DLD1 (cell line): ENCODE results near the gene TTC19.
"Not testable (repeated sequence)": the region's sequence is repeated elsewhere in the genome, so short reads cannot be mapped to it uniquely, and the experiment has no call there.

Source experiments
- in situ Hi-C: cut with HindIII; loops from 2 replicates; pipeline ENCODE4 v1.10.0; 2017; ENCODE audit warnings: low sequenced_read_pairs

TTC19 gene

DNA sequence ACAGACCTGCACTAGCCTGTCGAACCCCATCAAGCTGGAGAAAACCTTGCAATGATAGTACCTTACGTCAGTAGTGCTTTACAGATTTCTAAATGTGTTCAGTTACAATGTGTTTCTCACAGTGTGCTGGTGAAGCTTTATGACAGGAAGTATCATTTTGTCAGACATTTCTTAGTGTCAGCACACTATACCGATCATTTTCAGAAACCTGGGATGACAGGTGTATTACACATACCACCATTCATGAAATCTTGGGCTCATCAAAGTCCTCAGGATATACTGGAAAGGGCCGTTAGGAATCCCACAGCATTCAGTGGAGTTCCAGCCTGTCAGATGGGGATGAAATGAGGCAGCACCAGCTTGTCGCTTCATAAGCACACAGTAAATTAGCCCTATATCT lies 27.3 kb downstream of the TTC19 start:
- in situ Hi-C loops, result no loop called here

DNA sequence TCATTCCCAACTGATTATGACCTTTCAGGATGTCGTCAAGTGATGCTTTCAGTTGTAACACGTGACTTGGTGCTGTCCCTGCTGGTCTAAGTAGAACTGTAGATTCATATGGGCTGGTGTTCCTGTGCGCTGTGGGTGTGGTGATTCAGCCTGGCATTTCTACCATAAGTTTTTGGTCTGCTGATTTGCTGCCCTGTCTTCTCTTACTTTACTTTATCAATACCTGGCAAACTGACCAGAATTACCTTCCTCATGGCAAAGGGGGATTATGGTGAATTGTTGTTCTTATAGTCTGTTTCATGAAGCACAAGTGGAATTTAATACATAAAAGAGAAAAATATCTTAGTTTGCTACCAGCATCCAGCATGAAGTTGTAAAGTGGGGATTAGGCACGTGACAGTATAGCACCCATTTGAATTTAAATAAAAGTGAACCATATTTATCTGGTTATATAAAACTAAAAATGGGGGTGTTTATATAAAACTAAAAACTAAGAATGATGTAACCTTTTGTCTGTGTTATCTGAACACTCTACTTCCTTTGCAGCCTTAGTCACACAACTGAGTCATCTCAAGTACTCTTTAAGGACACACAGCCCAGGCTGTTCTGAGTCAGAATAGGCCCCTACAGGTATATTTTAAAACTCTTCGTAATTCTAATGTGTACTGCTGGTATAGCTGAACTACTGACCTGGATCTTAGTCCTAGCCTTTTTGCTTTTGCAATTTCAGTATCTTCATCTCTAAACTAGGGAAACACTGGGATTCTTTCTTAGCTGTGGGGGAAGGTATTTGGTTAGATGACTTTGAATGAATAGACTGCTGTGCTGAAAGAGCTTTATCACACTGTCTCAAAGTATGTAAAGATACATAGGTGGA lies 28.3 kb downstream of the TTC19 start:
- in situ Hi-C loops, result no loop called here

DNA sequence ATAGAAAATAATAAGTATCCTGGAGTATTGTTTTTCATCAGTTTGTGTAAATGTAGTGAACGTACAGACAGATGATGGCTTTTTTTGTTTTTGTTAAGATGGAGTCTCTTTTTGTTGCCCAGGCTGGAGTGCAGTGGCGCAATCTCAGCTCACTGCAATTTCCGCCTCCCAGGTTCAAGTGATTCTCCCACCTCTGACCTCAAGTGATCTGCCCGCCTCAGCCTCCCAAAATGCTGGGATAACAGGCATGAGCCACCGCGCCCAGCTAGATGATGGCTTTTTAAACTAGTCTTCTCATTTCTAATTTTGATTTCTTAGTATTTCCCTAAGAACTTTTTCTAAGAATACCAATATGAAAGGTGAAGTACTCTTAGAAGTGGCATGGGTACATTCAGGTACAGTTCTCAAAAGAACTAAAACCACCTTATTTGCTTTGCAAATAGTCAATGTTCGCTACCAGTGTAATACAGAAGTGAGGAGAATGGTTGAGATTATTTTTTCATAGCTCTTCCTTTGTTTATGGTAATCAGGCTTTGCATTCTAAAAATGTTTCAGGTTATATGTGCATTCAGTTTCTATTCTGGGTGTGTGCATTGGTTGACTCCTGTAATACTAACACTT lies 34.2 kb downstream of the TTC19 start:
- in situ Hi-C loops, result no loop called here

DNA sequence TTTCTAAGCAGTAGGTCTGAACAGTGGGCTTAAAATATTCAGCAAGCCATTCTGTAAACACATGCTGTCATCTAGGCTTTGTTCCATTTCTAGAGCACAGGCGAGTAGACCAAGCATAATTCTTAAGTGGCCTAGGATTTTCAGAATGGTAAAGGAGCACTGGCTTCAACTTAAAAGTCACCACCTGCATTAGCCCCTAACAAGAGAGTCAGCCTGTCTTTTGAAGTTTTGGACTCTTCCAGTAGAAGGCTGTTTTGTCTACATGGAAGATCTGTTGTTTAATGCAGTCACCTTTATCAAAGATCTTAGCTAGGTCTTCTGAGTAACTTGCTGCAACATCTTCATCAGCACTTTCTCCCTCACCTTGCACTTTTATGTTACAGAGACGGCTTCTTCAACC lies 36.6 kb downstream of the TTC19 start:
- in situ Hi-C loops, result no loop called here

DNA sequence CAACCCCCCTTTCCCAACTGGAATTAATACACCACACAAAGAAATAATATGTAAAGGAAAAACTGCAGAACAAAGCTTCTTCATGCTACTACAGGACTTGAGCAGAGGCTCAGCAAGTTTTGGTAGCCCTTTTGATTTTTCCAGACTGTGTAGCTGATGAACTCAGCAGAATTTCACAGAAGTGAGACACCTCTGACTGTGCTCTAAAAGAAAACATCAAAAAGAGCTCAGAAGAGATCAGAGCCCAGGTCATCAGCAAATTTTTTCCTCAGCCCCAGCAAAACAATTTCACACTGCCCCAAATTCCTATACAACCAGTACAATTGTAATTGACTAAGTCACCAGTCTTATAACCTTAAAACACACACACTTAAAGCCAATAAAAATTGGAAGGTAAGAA lies 38.0 kb downstream of the TTC19 start:
- in situ Hi-C loops, result no loop called here

DNA sequence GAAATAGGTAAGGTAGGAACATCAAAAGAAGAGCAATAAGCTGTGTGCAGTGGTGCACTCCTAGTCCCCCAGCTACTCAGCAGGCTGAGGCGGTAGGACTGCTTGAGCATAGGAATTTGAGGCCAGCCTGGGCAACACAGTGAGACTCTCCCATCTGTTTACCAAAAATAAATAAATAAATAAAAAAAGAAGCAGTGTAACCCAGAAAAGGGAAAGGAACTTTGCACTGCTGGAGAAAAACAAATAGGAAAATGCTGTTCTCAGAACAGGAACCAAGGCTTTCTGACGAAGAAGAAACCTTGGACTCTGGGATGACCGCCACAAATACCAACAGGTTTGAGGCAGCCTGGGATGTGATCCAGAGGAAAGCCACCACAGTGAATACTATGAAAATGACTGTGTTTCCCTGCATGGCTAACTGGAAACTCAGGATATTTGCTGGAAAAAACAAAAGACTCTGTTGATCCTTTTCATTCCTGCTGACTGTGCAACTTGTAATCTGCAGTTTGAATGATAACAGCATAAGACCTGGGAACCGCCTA lies 41.2 kb downstream of the TTC19 start:
- in situ Hi-C loops, result no loop called here

DNA sequence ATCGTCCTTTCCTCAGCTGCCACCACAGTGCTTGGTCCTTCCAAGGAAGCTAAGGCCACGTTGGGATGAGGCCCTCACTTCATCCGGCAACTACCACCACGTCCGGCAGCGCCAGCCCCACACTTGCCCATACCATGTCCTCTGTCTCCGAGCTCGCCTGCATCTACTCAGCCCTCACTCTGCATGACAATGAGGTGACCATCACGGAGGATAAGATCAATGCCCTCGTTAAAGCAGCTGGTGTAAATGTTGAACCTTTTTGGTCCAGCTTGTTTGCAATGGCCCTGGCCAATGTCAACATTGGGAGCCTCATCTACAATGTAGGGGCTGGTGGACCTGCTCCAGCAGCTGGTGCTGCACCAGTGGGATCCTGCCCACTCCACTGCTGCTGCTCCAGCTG lies 44.9 kb downstream of the TTC19 start:
- in situ Hi-C loops, result no loop called here

DNA sequence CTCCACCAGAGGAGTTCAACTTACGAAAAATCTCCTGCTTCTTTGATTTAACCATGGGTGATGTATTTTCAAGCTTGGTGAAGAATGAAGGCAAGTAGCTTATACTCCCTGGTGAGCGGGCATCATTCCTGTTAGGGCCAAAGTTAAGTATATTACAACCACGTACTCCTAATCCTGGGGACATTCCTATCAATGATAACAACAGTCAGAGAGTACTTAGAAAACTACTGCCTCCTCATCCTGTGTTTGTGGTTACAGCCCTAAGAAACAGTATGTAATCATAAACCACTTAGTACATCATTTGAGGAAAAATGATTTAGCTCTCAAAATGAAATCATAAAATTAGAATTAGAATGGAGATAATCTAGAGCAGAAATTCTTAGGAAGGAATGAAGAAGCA lies 47.3 kb downstream of the TTC19 start:
- in situ Hi-C loops, result no loop called here

DNA sequence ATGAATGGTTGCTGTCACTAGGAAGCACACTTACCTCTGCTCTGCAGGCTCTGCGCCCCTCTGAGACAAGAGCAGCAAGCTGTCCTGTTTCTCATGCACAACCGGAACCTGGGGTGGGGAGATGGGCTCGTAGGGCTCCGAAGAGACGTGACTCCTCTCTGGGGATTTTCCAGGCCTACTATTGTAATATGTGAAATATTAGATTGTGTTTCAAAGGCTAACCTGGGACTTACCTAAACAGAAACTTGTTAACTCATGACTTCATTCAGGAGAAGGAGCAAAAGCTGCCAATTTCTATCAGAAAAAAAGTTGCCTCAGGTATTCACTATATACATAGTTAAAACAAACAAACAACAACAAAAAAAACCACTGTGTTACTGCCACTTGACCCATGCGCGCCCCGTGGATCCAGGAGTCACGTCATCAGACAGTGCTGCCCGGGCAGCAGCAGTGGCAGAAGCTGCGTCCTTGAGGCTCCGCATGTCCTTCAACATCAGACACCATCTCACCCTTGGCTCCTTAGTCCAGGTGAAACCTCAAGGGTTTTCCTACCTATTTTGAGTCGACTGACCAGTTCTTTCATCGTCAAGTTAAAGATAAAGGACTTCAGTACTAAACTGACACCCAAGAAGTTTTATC lies 49.3 kb downstream of the TTC19 start:
- in situ Hi-C loops, result no loop called here

DNA sequence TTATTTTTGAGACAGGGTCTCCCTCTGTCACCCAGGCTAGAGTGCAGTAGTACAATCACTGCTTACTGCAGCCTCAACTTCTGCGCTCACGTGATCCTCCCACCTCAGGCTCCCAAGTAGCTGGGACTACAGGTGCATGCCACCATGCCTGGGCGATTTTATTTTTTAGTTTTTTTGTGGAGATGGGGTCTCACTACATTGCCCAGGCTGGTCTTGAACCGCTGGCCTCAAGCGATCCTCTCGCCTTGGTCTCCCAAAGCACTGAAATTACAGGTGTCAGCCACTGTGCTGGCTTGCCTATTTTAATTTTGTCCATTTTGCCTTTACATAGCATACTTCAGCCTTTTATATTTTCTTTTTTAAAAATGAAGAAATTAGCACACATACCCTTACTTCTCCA lies 51.2 kb downstream of the TTC19 start:
- in situ Hi-C loops, result no loop called here

DNA sequence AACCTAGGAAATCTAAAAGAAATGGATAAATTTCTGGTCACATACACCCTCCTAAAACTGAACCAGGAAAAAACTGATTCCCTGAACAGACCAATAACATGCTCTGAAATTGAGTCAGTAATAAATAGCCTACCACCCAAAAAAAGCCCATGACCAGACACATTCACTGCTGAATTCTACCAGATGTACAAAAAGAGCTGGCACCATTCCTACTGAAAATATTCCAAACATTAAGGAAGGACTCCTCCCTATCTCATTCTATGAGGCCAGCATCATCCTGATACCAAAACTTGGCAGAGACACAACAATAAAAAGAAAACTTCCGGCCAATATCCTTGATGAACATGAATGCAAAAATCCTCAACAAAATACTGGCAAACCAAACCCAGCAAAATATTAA lies 52.9 kb downstream of the TTC19 start:
- in situ Hi-C loops, result no loop called here

DNA sequence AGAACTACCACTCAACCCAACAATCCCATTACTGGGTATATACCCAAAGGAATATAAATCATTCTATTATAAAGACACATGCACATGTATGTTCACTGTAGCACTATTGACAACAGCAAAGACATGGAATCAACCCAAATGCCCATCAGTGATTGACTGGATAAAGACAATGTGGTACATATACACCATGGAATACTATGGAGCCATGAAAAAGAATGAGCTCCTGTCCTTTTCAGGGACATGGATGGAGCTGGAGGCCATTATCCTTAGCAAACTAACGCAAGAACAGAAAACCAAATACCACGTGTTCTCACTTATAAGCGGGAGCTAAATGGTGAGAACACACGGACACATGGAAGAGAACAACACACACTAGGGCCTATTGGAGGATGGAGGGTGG lies 55.5 kb downstream of the TTC19 start:
- in situ Hi-C loops, result not testable (repeated sequence)

DNA sequence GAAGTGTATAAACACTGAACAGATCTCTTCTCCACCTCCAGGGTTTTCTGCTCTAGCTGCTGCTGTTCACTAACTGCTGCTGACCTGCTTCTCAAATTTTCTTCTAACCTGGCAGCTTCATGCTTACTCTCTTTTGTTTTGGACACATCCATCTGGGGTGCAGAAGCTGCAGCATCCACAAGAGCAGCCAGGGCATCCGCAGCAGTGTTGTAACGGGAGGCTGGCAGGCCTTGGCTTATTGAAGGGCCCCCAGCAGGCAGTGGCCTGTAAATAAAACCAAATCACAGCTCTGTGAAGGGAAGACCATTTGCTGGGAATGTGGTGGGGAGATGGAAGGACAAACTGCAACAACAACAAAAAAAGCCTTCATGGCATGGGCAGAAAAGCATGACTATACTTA lies 62.0 kb downstream of the TTC19 start:
- in situ Hi-C loops, result no loop called here

DNA sequence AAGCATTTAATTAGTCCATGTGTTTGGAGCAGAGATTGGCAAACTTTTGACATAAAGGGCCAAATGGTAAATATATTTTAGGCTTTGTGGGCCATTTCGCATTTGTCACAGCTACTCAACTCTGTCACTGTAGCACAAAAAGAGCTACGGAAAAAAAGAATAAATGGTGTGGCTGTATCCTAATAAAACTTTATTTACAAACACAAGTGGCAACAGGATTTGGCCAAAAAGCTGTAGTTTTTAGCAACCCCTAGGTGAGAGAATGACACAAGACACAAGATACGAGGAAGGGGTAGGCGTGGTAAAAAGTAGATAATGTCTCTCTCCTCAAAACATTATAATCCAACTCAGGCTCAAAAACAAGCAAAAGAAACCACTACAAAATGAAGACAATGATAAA lies 66.5 kb downstream of the TTC19 start:
- in situ Hi-C loops, result no loop called here

DNA sequence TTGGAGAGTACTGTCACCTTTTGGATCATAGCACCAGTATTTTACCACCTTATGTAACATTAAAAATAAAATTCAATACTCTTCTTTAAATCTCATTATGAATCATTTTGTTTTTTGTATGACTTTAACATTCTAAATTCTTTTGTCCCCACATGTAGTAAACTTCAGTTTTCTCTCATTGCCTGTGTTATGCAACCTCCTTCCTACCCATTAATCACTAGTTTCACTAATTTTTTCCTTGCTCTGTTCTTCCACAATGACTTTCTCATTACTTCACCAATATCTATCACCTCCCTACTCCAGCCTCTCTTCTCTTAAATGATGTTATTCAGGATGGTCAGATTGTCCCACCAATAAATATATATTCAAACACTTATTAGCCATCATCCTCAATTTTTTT lies 68.7 kb downstream of the TTC19 start:
- in situ Hi-C loops, result no loop called here

DNA sequence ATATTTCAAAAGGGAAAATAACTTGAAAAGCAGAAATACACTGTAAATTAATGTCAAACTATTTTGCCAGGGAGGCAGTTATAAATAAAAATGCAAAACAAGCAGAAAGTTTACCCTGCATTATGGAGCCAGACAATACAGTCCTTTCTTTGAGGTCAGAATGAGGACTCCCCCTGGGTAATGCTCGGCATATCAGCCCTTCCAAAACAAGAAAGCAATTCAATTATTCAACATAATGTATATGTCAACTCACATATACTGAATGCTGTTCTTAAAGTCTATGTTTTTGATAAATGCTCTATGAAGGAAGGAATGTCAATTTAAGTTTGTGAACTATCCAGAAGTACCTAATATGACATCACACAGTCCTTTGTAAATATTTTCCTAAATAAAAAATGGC lies 72.4 kb downstream of the TTC19 start:
- in situ Hi-C loops, result no loop called here

DNA sequence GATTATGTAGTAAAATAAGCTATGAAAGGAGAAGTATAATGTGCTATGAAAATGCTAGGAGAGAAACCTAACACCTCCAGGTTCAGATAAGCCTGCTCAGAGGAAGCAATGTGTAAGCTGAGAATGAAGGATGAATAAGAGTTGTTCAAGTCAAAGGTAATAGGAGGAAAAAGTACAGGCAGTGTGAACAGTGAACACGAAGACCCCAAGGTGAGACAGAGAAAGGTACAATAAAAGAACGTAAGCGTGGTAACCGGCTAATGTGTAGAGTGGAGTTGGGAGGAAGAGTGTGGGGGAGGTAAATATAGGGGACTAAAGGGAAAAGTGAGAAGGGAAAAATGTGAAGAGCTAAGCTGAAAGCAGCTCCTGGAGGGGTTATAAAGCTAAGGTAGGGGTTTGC lies 74.2 kb downstream of the TTC19 start:
- in situ Hi-C loops, result no loop called here

DNA sequence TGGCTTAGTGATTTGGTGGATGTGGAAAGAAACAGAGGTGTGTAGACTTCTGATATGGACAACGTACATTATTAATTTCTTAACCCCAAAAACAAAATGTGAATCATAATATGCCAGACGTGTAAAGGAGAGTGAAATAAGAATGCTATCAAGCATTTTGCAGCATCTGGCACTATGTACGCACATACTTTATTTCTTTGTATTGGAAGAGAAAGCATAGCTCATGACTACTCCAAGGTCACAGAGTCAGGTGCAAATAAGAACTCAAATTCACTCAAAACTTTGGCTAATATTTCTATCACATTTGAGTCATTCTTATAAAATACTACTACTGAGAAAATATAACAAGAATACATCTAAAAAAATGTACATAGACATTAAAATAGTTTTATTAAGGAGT lies 74.8 kb downstream of the TTC19 start:
- in situ Hi-C loops, result no loop called here

DNA sequence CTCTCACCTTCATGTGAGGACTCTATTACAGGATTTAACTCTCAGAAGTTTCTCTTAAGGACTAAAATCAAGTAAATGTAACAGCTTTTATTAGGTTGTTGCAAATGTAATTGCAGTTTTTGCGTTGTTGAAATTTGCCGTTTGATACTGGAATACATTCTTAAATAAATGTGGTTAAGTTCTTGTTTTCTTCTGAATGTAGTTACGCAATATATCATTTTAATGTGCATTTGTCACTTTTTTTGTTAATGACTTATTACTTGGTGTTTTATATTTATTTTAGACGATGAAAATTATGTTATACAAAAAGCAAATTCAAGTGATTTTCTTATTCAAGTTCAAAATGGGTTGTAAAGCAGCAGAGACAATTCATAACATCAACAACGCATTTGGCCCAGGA lies 76.3 kb downstream of the TTC19 start:
- in situ Hi-C loops, result no loop called here
